Endothelial cell (in vitro differentiated cells): Measurements from ENCODE around the gene GLP2R. TPM values are rescaled to one million over a fixed set of nuclear protein-coding genes. Genes with fewer than 3 reads are reported as not detected.

Experiments used
- DNase-seq: peaks from one replicate; pipeline ENCODE4 v3.0.0; 2021; ENCODE audit warnings: low spot score
- H3K27ac Mint-ChIP-seq: one replicate; pipeline ENCODE4 v1.8.0; 2021; ENCODE audit warnings: mixed read lengths, inconsistent platforms; ENCODE audit not compliant: unreplicated experiment
- H3K27me3 Mint-ChIP-seq: one replicate; pipeline ENCODE4 v1.8.0; 2021; ENCODE audit warnings: mild to moderate bottlenecking, moderate library complexity, mixed read lengths, inconsistent platforms; ENCODE audit not compliant: unreplicated experiment
- H3K36me3 Mint-ChIP-seq: one replicate; pipeline ENCODE4 v1.8.0; 2021; ENCODE audit warnings: mild to moderate bottlenecking, low read depth, mixed read lengths, inconsistent platforms; ENCODE audit not compliant: unreplicated experiment
- H3K4me1 Mint-ChIP-seq: one replicate; pipeline ENCODE4 v1.8.0; 2021; ENCODE audit warnings: mild to moderate bottlenecking, mixed read lengths, inconsistent platforms; ENCODE audit not compliant: unreplicated experiment
- H3K4me3 Mint-ChIP-seq: one replicate; pipeline ENCODE4 v1.8.0; 2021; ENCODE audit warnings: mild to moderate bottlenecking, mixed read lengths, inconsistent platforms; ENCODE audit not compliant: unreplicated experiment
- H3K9me3 Mint-ChIP-seq: one replicate; pipeline ENCODE4 v1.8.0; 2021; ENCODE audit warnings: mixed read lengths, inconsistent platforms; ENCODE audit not compliant: unreplicated experiment
- CTCF ChIP-seq: fragments of 200-600 bp; sonication (generic); IDR thresholded peaks from one replicate; pipeline ENCODE4 v1.5.0; 2021; ENCODE audit warnings: antibody characterized with exemption; ENCODE audit not compliant: unreplicated experiment
- total RNA-seq: library from RNA; stranded (reverse); fragmentation: NEBNext Ultra II Directional; extraction: Animal tissue kit (Norgen Biotek cat#: 25700); gene quantifications from one replicate; pipeline ENCODE4 v1.2.1, GENCODE V29; 2021; ENCODE audit not compliant: unreplicated experiment

The GLP2R gene
- total RNA-seq, 1 donor from 2014 or later: 0.15 TPM

GRCh38 chr17:9805769-9806168 is 20.0 kb upstream of the GLP2R start:
- no peak for DNase-seq
- Mint-ChIP-seq H3K9me3 (no peaks in the 10 kb centered on the region), H3K4me3 (no peak overlapping the region), H3K4me1 (no peaks in the 10 kb centered on the region), H3K27me3 (peaks cover 4% of the 10 kb centered on the region), H3K27ac (no peak overlapping the region), H3K36me3 (no peaks in the 10 kb centered on the region)
- no peak for TF ChIP-seq CTCF

- DNase-seq: no peak
- Mint-ChIP-seq H3K27me3 (peaks cover 4% of the 10 kb centered on the region), H3K36me3 (no peaks in the 10 kb centered on the region), H3K9me3 (no peaks in the 10 kb centered on the region), H3K27ac (no peak overlapping the region), H3K4me3 (no peak overlapping the region), H3K4me1 (no peaks in the 10 kb centered on the region)
- no peak for TF ChIP-seq CTCF
Observed at GRCh38 chr17:9806699-9807098, 19.0 kb upstream of the GLP2R start.

- Mint-ChIP-seq H3K36me3 (no peaks in the 10 kb centered on the region), H3K27ac (no peak overlapping the region), H3K27me3 (peaks cover 2% of the 10 kb centered on the region), H3K4me3 (no peak overlapping the region), H3K4me1 (no peaks in the 10 kb centered on the region), H3K9me3 (no peaks in the 10 kb centered on the region)
- TF ChIP-seq CTCF: no peak
- no peak for DNase-seq
Observed at GRCh38 chr17:9809409-9809808, 16.3 kb upstream of the GLP2R start.

- TF ChIP-seq CTCF: no peak
- no peak for DNase-seq
- H3K4me1 Mint-ChIP-seq: no peaks in the 10 kb centered on the region
- no peak overlapping the region for H3K4me3 Mint-ChIP-seq
- H3K9me3 Mint-ChIP-seq: no peaks in the 10 kb centered on the region
- H3K36me3 Mint-ChIP-seq: no peaks in the 10 kb centered on the region
- peaks cover 2% of the 10 kb centered on the region for H3K27me3 Mint-ChIP-seq
- no peak overlapping the region for H3K27ac Mint-ChIP-seq
Observed at GRCh38 chr17:9810100-9810949, 15.4 kb upstream of the GLP2R start.

- Mint-ChIP-seq H3K9me3 (no peaks in the 10 kb centered on the region), H3K4me3 (no peak overlapping the region), H3K27me3 (peaks cover 2% of the 10 kb centered on the region), H3K27ac (no peak overlapping the region), H3K36me3 (peaks cover under 1% of the 10 kb centered on the region), H3K4me1 (peaks cover under 1% of the 10 kb centered on the region)
- DNase-seq: no peak
- no peak for TF ChIP-seq CTCF
Observed at GRCh38 chr17:9811086-9811485, 14.6 kb upstream of the GLP2R start.
